IPS DF 4.7 (cell line): ENCODE data around the gene PDZD7.

Experiments used
- DNase-seq: peaks from one replicate; pipeline ENCODE4 v3.0.0-alpha.2; 2013; ENCODE audit warnings: low spot score; ENCODE audit errors: extremely low read depth

Gene PDZD7

GRCh38 chr10:101031128-101031795, at the start of gene PDZD7, which contains the start of gene SFXN3:
Gene PDZD7, minus strand, starts transcription at chr10:101031129. Its CDS starts 910 bp downstream, at chr10:101030219.
Gene SFXN3, plus strand, starts transcription at chr10:101031234. Its CDS starts 3,461 bp downstream, at chr10:101034695.
- DNase-seq, result no peak

GRCh38 chr10:101079874-101080273, 48.9 kb upstream of the PDZD7 start:
- no peak for DNase-seq

- DNase-seq, result no peak
These were observed 45.7 kb upstream of the PDZD7 start for GRCh38 chr10:101076630-101077029.

GRCh38 chr10:101075775-101076174, 44.8 kb upstream of the PDZD7 start:
- DNase-seq, result no peak

- no peak for DNase-seq
These were observed 42.7 kb upstream of the PDZD7 start for GRCh38 chr10:101073631-101074030.

GRCh38 chr10:101072923-101073322, 42.0 kb upstream of the PDZD7 start:
- no peak for DNase-seq

- no peak for DNase-seq
These were observed 41.0 kb upstream of the PDZD7 start for GRCh38 chr10:101071885-101072433.

GRCh38 chr10:101071267-101071884, 40.4 kb upstream of the PDZD7 start:
- no peak for DNase-seq

GRCh38 chr10:101070098-101070497, 39.2 kb upstream of the PDZD7 start:
- no peak for DNase-seq

- no peak for DNase-seq
These were observed 38.5 kb upstream of the PDZD7 start for GRCh38 chr10:101069441-101069840.

- no peak for DNase-seq
These were observed 36.6 kb upstream of the PDZD7 start for GRCh38 chr10:101067356-101068083.

- no peak for DNase-seq
These were observed 36.0 kb upstream of the PDZD7 start for GRCh38 chr10:101066896-101067355.

GRCh38 chr10:101066146-101066895, 35.4 kb upstream of the PDZD7 start:
- DNase-seq, result no peak

- no peak for DNase-seq
These were observed 34.7 kb upstream of the PDZD7 start for GRCh38 chr10:101065481-101066145.

GRCh38 chr10:101064415-101065030, 33.6 kb upstream of the PDZD7 start:
- DNase-seq, result no peak

GRCh38 chr10:101063548-101064414, 32.9 kb upstream of the PDZD7 start:
- no peak for DNase-seq

- no peak for DNase-seq
These were observed 32.2 kb upstream of the PDZD7 start for GRCh38 chr10:101063050-101063525.

- no peak for DNase-seq
These were observed 31.5 kb upstream of the PDZD7 start for GRCh38 chr10:101062232-101063049.
